Measurements from ENCODE around the gene CLHC1. TPM values are rescaled to one million over a fixed set of nuclear protein-coding genes. Genes with fewer than 3 reads are reported as not detected.
"Not testable (repeated sequence)": the region's sequence is repeated elsewhere in the genome, so short reads cannot be mapped to it uniquely, and the experiment has no call there.

CLHC1 gene
- total RNA-seq, 1 donor, result 14.3 TPM

GRCh38 chr2:55204950-55205349 lies 27.1 kb downstream of the CLHC1 start:
- H3K4me3 ChIP-seq (ENCODE audit: low read depth, low read length), result no peak overlapping the region
- no peak for TF ChIP-seq CTCF (IDR thresholded peaks at IDR 0.05; ENCODE audit: insufficient read depth, low read length)
- no peak for DNase-seq (ENCODE audit: low read depth)

GRCh38 chr2:55204536-55204935 lies 27.6 kb downstream of the CLHC1 start:
- TF ChIP-seq CTCF (IDR thresholded peaks at IDR 0.05; ENCODE audit: insufficient read depth, low read length), result no peak
- no peak for DNase-seq (ENCODE audit: low read depth)
- no peak overlapping the region for H3K4me3 ChIP-seq (ENCODE audit: low read depth, low read length)

GRCh38 chr2:55200416-55200815 lies 31.7 kb downstream of the CLHC1 start:
- no peak for DNase-seq (ENCODE audit: low read depth)
- no peak overlapping the region for H3K4me3 ChIP-seq (ENCODE audit: low read depth, low read length)
- TF ChIP-seq CTCF (IDR thresholded peaks at IDR 0.05; ENCODE audit: insufficient read depth, low read length), result no peak

GRCh38 chr2:55196526-55196925 lies 35.6 kb downstream of the CLHC1 start:
- DNase-seq (ENCODE audit: low read depth), result no peak
- H3K4me3 ChIP-seq (ENCODE audit: low read depth, low read length), result no peak overlapping the region
- no peak for TF ChIP-seq CTCF (IDR thresholded peaks at IDR 0.05; ENCODE audit: insufficient read depth, low read length)

GRCh38 chr2:55191888-55192287 lies 40.2 kb downstream of the CLHC1 start:
- not testable (repeated sequence) for H3K4me3 ChIP-seq (ENCODE audit: low read depth, low read length); DNase-seq (ENCODE audit: low read depth)

- not testable (repeated sequence) for H3K4me3 ChIP-seq (ENCODE audit: low read depth, low read length); DNase-seq (ENCODE audit: low read depth)
These were observed 45.3 kb downstream of the CLHC1 start for GRCh38 chr2:55186837-55187236.

GRCh38 chr2:55180374-55180773 lies 51.7 kb downstream of the CLHC1 start:
- no peak overlapping the region for H3K4me3 ChIP-seq (ENCODE audit: low read depth, low read length)
- no peak for DNase-seq (ENCODE audit: low read depth)

GRCh38 chr2:55176094-55176415 lies 56.0 kb downstream of the CLHC1 start:
- DNase-seq (ENCODE audit: low read depth), result no peak
- H3K4me3 ChIP-seq (ENCODE audit: low read depth, low read length), result no peak overlapping the region
- no peak for TF ChIP-seq CTCF (IDR thresholded peaks at IDR 0.05; ENCODE audit: insufficient read depth, low read length)

More at GRCh38 chr2:55180374-55180773, 51.7 kb downstream of the CLHC1 start:
- no peak for TF ChIP-seq CTCF (IDR thresholded peaks at IDR 0.05; ENCODE audit: insufficient read depth, low read length)

Data from fibroblast of the aortic adventitia (primary cell).